ENCODE data around the gene LASP1. TPM values are rescaled to one million over a fixed set of nuclear protein-coding genes. Genes with fewer than 3 reads are reported as not detected.

The LASP1 gene
- total RNA-seq, 2 donors from 2014 or later: 297 to 330 TPM

- no peak for TF ChIP-seq CTCF (IDR thresholded peaks at IDR 0.05)
- intact Hi-C loops (cut with DNase I): no loop called here
- no peaks in the 10 kb centered on the region for H3K27me3 ChIP-seq
- H3K4me1 ChIP-seq: no peaks in the 10 kb centered on the region
- no peak overlapping the region for H3K27ac ChIP-seq
- no peaks in the 10 kb centered on the region for H3K36me3 ChIP-seq
- no peak overlapping the region for H3K9ac ChIP-seq (ENCODE audit: low read depth in 2 of 2, low read length in 2 of 2)
- H3K9me3 ChIP-seq: no peaks in the 10 kb centered on the region
- no peak overlapping the region for H3K4me3 ChIP-seq
- DNase-seq: no peak
These were observed 12.6 kb upstream of the LASP1 start for GRCh38 chr17:38857271-38857670.

GRCh38 chr17:38861399-38861843 lies 8.4 kb upstream of the LASP1 start:
- Histone ChIP-seq H3K4me3 (no peak overlapping the region), H3K27me3 (no peaks in the 10 kb centered on the region), H3K9ac (ENCODE audit: low read depth in 2 of 2, low read length in 2 of 2) (no peak overlapping the region), H3K4me1 (no peaks in the 10 kb centered on the region), H3K9me3 (no peaks in the 10 kb centered on the region), H3K36me3 (no peaks in the 10 kb centered on the region), H3K27ac (no peak overlapping the region)
- no peak for DNase-seq
- no peak for TF ChIP-seq CTCF (IDR thresholded peaks at IDR 0.05)
- intact Hi-C loops (cut with DNase I): no loop called here

GRCh38 chr17:38864636-38865398 lies 5.0 kb upstream of the LASP1 start:
- Histone ChIP-seq H3K4me1 (no peaks in the 10 kb centered on the region), H3K9me3 (no peaks in the 10 kb centered on the region), H3K27me3 (no peaks in the 10 kb centered on the region), H3K27ac (no peak overlapping the region), H3K4me3 (no peak overlapping the region), H3K9ac (ENCODE audit: low read depth in 2 of 2, low read length in 2 of 2) (no peak overlapping the region), H3K36me3 (no peaks in the 10 kb centered on the region)
- no peak for DNase-seq
- intact Hi-C loops (cut with DNase I): loop anchor here (5.0 kb wide), 1 partner anchor 58 kb away; no protein-coding TSS in a partner anchor
- TF ChIP-seq CTCF (IDR thresholded peaks at IDR 0.05): no peak

- peak; percentile 70 for DNase-seq
- no peak for TF ChIP-seq CTCF (IDR thresholded peaks at IDR 0.05)
- H3K27me3 ChIP-seq: no peaks in the 10 kb centered on the region
- peak overlapping the region; percentile 89 for H3K4me3 ChIP-seq
- no peaks in the 10 kb centered on the region for H3K36me3 ChIP-seq
- peak overlapping the region; percentile 100 for H3K27ac ChIP-seq
- peak overlapping the region in 1 of 2 donors; percentile 99 for H3K9ac ChIP-seq (ENCODE audit: low read depth in 2 of 2, low read length in 2 of 2)
- no peaks in the 10 kb centered on the region for H3K9me3 ChIP-seq
- intact Hi-C loops (cut with DNase I): loop anchor here (5.0 kb wide), 1 partner anchor 60 kb away; no protein-coding TSS in a partner anchor
- peaks cover 5% of the 10 kb centered on the region for H3K4me1 ChIP-seq
These were observed 2.5 kb upstream of the LASP1 start for GRCh38 chr17:38867179-38867967.

- Histone ChIP-seq H3K27ac (peak overlapping the region; percentile 100), H3K4me1 (peaks cover 13% of the 10 kb centered on the region), H3K36me3 (no peaks in the 10 kb centered on the region), H3K9me3 (no peaks in the 10 kb centered on the region), H3K4me3 (peak overlapping the region; percentile 89), H3K9ac (ENCODE audit: low read depth in 2 of 2, low read length in 2 of 2) (peak overlapping the region; percentile 96 to 99), H3K27me3 (no peaks in the 10 kb centered on the region)
- intact Hi-C loops (cut with DNase I): loop anchor here (5.0 kb wide), 1 partner anchor 61 kb away; no protein-coding TSS in a partner anchor
- DNase-seq: peak; percentile 63
- no peak for TF ChIP-seq CTCF (IDR thresholded peaks at IDR 0.05)
These were observed 1.7 kb upstream of the LASP1 start for GRCh38 chr17:38867968-38868816.

Measured in colonic mucosa (tissue), 4 donors.